ENCODE results near the gene CISD2.
"Not testable (repeated sequence)": the region's sequence is repeated elsewhere in the genome, so short reads cannot be mapped to it uniquely, and the experiment has no call there.

GRCh38 chr4:102878349-102878748 lies 9.6 kb downstream of the CISD2 start:
- TF ChIP-seq CTCF (IDR thresholded peaks at IDR 0.05; ENCODE audit: borderline replicate concordance, extremely low read depth, low read length, poor library complexity, severe bottlenecking); EZH2 (IDR thresholded peaks at IDR 0.05; ENCODE audit: borderline replicate concordance, low read depth, low read length, severe bottlenecking): not testable (repeated sequence)
